Vagina (tissue), 2 donors: ENCODE results near the gene GABARAPL2.

ENCODE experiments used
- CTCF ChIP-seq, 3 experiments: fragments of 450-650 bp in 2 of 3; fragments of 200-600 bp in 1 of 3; sonication (generic) in 1 of 3; IDR thresholded peaks; one replicate each; pipeline ENCODE4 v1.5.1; 2017 to 2019; ENCODE audit warnings: antibody characterized with exemption in 3 of 3, mild to moderate bottlenecking in 2 of 3, moderate library complexity in 2 of 3
- POLR2A ChIP-seq, 2 donors: fragments of 450-650 bp; IDR thresholded peaks; one replicate each; pipeline ENCODE4 v1.6.1; 2017; ENCODE audit warnings: antibody characterized with exemption in 2 of 2, mild to moderate bottlenecking in 2 of 2, moderate library complexity in 2 of 2
- POLR2AphosphoS5 ChIP-seq, 2 donors: sonication (generic); formaldehyde crosslinking; IDR thresholded peaks; one replicate each; pipeline ENCODE4 v1.9.0; 2017; ENCODE audit warnings: antibody characterized with exemption in 2 of 2, mild to moderate bottlenecking in 2 of 2, low read depth in 1 of 2; ENCODE audit not compliant: insufficient read depth in 1 of 2

- TF ChIP-seq CTCF (IDR thresholded peaks at IDR 0.05): no peak
- TF ChIP-seq POLR2AphosphoS5 (IDR thresholded peaks at IDR 0.05; ENCODE audit: insufficient read depth in 1 of 2, low read depth in 1 of 2): no peak
- TF ChIP-seq POLR2A (IDR thresholded peaks at IDR 0.05): no peak
Measured at GRCh38 chr16:75552951-75553350, 13.2 kb upstream of the GABARAPL2 start.
